Inflammatory macrophage treated with lipopolysaccharide for 1 hour (primary cell): ENCODE results near the gene FNTB.

Experiments
- DNase-seq, 2 donors: peaks; one replicate each; pipeline ENCODE4 v3.0.0-alpha.2; 2020 to 2022

The FNTB gene, protein sequence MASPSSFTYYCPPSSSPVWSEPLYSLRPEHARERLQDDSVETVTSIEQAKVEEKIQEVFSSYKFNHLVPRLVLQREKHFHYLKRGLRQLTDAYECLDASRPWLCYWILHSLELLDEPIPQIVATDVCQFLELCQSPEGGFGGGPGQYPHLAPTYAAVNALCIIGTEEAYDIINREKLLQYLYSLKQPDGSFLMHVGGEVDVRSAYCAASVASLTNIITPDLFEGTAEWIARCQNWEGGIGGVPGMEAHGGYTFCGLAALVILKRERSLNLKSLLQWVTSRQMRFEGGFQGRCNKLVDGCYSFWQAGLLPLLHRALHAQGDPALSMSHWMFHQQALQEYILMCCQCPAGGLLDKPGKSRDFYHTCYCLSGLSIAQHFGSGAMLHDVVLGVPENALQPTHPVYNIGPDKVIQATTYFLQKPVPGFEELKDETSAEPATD

DNA sequence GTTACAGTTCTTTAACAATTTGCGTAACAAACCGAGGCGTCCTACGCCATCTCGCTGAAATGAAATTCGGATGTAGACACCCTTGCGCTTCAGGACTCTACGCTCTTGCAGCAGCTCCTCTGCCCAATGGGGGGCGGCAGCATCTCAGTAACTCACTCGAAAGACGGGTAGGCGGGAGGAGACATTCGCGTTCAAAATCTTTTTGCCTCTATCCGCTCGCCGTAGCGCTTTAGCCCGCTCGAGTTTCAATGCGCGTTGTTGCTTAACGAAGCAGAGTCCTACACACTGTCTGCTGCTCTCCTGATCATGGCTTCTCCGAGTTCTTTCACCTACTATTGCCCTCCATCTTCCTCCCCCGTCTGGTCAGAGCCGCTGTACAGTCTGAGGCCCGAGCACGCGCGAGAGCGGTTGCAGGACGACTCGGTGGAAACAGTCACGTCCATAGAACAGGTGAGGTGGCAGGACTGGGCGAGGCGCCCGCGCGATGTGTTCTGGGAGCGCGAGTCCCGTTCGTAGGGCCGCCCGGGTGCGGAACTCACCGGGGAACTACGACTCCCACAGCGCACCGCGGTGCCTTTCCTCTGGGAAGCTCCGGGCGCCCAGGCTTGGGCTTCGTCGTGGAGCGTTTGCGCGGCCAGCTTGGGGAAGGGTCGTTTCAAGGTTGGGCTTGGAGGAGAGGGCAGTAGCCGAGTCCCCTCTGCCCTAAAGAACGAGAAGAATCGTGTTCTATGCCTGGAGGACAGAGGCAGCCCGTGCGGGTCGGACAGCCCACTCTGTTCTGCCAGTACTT is at the start of gene FNTB:
TSS of gene FNTB (plus strand) at position 248 of the 790 bp plus-strand sequence. CDS start at position 307, 59 bp downstream.
- DNase-seq: peak; percentile 98

DNA sequence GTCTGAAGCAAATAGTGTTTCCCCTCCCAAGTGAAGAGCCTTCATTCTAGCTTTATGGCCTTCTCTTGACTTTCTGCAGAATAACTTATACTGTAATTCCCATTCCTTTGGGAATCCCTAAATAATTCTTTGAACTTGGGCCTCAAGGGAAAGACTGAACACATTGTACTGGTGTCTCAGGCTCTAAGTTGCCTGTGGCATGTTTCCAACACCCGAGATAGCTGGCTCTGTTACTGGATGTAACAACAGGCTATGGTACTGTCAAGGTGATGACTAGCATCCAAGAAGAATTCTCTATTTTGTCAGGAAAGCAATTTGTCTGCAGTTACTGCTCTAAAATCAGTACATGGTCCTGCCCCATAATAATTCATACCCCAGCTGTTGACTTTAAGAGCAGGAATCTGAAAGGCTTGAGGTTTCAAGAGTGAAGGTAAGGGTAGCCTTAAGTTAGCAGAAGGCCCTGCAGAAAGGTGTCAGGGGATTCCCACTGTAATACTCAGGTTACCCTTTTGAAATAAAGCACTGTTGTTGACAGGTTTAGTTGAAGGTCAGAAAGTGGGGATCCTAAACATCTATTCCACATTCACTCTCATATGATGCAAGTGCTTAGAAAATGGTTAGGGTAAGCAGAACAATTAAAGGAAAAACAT is 49.4 kb upstream of the FNTB start:
- no peak for DNase-seq

DNA sequence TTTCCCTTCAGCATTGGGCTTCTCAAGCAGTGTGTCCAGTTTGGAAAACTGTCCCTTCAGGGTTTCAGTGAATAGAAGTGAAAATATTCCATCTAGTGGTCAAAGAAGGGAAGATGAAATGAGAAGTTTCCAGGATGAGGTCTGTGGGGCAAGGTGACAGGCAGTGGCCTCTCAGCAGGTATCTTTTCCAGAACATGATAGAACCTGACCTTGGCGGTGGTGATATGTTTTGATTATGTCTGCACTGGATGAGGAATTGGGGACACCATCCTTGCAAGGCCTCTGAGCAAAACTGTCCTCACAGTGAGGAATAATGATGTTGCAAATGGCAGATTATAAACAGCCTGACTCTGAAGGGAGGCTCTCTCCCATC is 48.9 kb upstream of the FNTB start:
- DNase-seq: no peak

DNA sequence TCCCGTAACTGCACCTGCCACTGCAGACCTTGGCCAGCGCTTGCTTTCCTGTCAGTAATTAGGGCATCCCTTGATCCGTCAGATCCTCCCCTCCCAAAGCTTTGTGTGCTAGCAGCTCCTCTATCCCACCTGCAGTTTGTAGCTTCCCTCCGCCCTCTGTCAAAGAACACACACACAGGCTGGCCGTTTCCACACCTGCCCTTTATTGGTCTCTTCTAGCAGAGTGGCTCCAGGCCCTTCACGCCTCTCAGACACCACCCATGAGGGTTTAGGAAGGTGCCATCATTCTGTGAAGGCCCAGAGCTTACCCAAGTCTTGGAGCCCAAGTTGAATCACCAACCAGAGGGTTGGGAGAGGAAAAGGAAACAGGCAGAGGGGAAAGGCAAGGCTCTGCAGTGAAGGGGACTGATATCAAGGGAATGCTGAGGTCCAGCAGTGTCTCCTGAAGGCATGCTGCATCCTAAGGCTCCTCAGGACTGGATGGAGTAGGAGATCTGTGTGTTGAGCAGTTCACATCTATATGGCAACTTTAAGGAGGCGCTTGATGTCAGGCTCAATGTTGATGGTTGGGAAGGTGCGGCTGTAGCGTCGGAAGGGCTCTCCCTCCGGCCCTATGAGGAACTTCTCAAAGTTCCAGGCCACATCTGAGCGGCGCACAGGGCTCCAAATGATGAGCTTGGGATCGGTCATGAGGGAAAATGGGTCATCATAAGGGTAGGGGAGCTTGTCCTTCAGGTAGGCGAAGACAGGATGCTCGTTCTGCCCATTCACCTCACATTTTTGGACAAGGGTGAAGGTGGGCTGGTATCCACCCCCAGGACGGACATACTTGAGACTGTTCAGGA is 47.5 kb upstream of the FNTB start:
- no peak for DNase-seq

DNA sequence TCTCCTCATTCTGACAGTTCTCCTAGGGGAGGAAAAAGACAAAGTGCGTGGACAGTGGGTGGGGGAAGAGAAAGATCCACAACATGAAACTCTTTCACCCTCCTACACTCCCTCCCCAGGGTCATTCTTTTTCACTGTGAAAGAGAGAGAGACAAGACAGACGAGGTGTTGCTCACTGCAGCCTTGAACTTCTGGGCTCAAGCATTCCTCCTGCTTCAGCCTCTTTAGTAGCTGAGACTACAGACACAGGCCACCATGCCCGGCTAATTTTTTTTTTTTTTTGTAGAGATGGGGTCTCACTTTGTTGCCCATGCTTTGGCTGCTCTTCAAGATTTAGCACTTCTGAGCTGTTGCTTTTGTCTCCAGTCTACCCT is 46.9 kb upstream of the FNTB start:
- DNase-seq: no peak

DNA sequence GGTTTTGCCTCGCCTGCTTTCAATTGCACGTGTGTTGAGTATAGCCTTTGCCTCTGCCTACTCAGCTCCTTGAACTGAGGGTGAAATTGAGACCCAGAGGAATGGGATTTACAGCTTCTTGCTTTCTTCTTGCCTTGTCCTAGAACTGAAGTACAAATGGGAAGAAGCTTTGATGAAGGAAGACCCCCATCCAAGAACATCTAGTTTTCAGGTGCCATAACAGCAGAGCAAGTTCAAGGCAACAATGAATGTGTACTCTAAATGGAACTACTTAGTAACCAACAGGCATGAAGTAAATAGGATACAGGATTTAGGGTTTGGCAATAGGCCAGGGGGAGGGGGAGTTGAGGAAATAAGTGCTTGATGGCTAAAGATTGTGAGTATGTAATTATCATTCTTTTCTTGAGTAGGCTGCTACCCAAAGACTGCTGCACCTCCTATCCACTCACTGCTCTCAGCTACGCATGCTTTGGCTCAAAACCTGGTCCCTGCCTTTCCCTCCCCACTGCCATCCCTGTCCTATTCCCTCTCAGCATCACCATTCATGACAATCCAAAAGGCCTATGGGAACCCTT is 46.3 kb upstream of the FNTB start:
- DNase-seq: no peak

DNA sequence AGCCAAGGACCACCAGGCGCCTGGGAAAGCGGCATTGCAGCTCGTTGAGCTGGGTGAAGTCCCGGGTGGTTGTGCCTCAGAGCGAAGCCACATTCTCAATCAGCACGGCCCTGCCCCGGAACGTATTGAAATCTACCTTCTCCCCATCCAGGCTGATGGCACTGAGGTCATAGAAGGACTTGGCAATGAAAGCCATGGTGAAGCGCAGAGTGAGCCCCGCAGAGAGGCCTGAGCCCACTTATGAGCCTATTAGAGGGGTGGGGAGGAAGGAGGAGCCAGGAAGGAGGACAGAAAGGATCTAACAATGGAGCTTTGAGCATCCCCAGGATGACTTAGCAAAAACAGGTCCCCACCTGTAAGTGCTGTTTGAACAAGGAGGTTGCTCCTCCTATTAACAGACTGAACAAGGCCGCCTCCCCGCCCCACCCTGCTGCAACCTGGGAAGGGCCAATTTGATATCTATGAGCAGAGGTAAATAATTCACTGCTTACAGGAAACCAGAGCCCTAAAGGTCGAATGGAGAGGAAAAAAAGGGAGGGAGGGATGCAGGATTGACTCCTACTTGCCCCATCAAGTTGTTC is 44.1 kb upstream of the FNTB start, which contains the start of gene GPX2:
TSS of gene GPX2 (minus strand) at position 215 of the 581 bp plus-strand sequence. CDS start at position 196, 19 bp downstream.
- no peak for DNase-seq

DNA sequence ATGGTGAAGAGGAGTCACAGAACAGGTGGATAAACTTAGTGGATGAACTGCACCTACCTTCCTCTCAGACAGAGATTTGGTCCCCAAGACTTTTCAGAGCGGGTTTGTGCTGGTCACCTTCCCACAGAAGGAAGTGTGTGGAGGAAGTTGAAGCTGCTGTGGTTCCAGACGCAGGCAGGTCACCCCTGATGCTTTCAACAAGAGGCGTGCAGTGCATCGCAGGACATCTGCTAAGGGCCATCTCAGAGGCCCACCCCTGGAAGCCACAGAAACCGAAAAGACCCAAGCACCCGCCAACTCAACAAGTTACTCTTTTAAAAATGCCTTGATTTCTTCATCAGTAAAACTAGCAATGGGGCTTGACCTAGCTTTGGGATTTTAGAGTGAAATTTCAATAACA is 43.1 kb upstream of the FNTB start:
- no peak for DNase-seq

DNA sequence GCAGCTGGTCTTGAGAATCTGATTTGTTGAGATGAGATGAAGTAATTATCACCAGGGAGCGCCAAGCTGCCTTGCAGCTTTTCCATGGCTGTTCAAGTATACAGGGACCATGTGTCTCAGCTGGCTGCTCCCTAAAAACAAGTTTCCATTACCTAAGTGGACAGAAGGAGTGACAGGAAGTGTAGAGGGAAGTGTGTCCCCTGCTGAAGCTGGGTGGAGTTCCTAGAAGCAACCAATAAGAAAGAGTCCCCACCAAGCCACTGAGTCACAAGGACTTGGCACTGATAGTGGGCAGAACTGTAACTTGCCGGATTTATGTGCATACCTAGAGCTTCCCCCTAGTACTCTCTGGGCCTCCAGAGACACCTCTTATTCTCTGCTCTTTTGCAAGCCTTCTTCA is 42.7 kb upstream of the FNTB start:
- DNase-seq: no peak

DNA sequence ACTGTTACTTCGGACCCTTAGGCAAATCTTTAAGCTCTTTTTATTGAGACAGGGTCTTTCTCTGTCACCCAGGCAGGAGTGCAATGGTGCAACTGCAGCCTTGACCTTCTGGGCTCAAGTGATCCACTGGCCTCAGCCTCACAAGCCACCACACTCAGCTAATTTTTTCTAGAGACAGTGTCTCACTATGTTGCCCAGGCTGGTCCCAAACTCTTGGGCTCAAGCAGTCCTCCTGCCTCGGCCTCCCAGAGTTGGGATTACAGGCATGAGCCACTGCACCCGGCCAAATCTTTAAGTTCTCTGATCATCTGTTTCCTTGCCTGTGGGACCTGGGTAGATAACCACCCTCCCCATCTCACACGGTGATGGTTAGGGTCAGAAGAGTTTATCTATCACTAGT is 41.8 kb upstream of the FNTB start:
- no peak for DNase-seq

DNA sequence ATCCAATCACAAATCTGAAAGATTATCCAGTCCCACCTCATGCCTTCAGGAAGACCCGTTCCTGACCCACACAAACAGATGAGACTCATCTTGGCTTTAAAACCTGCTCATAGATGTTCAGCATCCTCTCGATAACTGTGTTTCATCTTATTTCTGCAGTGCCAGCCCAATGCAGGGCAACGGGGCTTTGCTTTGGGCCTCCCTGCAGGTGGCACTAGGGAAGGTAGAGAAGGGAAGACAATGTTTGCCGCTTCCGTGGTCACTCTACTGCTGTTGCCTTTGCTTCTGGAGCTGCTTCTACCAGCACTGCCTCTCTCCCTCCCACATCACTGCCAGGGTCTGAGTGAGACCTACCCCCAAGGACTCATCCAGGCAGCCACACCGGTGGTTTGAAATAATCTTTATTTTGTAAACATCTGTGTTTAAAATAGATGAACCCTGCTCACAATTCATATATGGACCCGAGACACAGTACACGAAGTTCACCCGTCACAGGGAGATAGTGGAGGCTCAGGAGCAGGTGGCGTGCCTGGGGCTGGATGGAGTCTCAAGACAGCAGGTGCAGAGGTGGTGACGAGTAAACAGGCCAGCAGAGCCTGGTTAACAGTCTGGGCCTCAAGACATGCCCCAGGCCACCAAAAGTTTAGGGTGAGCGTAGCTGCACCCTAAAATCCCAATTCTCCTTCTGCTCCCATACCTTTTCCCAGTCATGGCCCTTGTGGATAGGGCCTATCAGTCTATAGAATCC is 41.1 kb upstream of the FNTB start:
- DNase-seq: no peak

DNA sequence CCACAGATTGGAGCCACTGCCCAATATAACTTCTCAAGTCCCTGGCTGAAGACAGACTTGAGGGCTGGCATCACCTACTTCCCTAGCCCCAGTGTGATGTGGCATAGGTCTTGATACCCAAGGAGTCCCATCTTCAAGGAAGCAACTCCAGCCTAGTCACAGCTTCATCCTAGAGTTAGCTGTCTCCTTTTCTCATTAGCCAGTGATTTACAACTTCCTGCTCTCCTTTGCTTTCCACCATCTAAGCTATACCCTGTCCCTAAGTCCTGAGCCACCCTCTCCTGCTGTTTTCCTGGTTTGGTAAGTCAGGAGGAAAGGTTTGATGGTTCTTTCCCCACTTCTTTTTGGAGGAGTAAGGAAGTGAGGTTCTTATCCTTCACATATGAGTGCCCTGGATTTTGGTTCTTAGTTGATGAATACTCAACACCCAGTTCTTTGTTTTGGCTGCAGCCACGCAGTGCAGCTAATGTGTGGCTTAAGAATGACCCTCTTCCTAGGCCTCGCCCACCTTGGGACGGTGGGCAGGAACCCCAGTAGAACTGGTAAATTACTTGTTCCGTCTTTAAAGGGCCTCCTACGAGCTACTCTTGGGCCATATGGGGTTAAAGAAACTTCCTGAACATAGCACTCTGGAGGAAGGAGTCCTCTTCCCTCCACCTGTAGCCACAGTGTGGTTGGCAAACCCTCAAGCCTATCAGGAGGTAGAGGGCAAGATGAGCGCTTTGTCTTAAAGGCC is 40.2 kb upstream of the FNTB start:
- no peak for DNase-seq

DNA sequence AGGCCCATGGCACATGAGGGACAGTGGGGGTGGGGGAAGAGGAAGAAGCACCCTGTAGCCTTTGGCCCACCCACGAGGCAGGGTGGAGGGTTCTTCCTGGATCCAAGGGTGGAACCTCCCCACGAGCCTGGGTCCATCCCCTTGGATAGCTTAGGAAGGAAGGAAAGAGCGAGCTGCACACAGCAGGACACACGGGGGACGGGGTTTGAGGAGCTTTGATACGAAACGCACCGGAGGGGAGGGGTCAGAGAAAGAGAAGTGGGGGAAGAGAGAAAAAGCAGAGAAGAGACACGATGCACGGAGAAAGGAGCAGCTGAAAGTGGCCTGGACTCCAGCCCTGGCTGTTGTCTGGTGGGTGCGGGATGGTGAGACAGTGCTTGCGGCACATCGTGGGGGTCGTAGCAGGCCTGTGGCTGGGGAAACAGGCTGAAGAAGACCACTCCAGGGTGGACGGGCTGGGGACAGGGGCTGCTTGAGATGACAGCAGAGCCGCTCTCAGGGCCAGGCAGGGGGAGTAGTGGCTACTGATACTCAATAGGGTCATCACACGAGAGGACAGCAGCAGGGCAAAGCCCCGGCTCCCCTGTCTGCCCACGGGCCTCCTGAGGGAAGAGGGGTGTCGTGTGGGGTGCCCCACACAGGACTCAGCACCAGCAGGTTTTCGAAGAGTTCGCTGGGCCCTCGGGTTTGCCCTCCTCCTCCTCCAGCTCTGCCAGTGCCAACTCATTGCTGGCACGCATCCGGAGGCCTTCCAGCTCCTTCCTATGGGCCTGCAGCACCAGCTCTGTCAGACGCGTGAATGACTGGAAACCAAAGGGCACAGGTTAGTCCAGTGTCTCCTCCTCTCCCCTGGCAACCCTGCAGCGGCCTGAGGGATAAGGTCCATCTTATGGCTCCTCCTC is 38.7 kb upstream of the FNTB start:
- no peak for DNase-seq

DNA sequence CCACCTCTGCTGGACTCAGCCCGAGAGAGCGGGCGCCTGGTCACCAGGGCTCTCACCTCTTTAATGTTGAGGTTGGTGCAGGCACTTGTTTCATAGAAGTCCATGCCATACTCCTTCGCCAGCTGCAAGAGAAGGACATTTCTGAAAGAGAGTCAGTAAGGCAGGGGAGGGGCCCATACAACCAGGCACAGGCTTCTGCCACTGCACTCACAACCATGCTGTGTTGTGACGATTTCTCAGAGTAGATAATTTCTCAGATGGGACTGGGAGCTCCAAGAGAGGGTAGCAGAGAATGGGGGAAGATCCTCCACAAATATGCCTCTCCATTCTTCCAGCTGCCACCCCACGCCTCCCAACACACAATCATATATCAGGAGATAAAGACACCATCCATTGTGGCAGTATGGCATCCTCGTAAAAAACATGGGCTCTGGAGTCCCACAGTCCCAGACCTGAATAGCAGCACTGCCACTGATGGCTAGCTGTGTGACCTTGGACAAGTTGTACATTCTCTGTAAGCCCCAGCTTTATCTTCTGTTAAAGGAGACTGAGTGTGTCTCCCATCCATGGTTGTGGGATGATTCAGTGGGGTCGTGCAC is 38.0 kb upstream of the FNTB start:
- no peak for DNase-seq

DNA sequence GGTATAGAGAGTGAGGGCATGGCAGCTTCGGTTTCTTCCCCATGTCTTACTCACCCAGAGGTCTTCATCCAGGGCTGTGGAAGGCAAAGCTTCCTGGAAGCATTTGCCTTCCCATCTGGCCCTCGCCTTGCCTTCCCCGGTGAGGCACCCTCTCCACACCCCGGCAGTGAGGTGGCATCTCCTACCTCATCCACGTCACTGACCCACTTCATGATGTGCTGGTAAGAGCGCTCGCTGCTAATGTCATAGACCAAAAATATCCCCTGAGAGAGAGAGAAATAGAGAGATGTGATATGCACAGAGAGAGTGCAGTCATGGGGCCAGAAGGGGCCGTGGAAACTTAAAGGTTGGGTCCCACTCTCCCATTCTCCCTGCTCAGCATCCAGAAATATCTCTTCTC is 35.8 kb upstream of the FNTB start:
- DNase-seq: no peak

DNA sequence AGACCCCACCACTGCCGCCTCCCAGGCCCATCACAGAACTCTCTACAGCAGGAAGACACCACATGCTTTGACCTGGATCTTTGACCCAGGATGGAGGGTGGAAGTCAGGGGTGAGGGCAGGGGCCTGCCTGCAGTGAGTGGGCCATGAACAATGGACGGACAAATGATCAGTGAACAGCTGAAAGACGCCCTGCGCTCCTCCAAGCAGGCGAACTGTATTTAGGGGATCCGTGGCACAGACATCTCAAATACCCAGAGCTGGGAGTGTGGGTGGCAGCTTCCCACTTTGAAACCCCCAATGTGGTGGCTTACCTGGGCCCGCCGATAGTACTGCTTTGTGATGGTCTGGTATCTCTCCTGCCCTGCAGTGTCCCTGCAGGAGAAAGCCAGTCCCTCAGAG is 35.4 kb upstream of the FNTB start:
- DNase-seq: no peak

DNA sequence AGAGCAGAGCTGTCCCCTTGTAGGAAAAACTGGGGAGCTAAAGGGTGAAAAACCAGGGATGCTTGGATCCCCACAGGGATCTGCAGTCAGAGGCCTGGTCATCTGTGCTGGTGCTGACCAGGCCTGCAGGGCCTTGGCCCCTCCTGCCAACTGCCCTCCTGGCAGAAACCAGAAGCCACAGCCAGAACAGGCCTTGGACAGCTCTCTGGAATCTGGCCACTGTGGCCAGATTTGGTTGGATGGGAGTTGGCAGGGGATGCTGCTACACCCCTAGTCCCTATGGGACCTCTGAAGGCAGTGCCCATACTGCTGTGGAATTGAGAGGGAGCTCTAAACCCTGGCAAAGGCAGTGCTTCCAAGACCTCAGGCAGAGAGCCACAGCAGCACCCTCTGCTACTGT is 35.0 kb upstream of the FNTB start:
- DNase-seq: no peak

DNA sequence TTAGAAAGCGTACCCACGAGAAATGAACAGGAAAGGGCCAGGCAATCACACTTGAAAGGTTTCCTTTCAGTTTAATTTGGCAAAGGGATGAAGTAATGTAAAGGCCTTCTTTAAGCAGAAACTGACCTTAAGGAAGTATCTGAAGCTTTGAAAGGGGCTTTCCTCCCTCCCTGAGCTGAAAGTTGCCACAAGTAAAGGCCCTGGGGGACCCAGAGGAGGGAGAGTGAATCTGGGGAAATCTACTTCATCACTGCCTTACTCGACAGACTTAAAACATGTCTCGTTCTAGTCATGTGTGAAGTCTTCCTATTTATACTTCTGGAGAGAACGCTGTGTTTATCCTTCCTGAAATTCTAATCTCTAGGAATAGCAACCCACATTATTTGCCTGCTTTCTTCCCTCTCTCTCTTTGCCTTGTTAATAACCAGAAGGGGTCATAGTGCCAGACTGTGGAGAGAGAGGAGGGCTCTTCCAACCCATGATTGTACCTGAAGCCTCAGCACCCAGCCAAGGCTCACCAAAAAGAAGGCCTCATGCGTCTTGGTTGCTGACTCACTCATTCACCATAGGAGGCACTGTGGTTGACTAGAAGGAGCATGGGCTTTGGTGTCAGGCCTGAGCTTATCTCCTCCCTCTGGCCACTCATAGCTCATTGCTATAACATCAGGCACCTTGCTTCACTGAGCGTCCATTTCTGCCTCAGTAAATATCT is 33.9 kb upstream of the FNTB start:
- peak in 1 of 2 donors; percentile 18 for DNase-seq
